Calu3 (cell line): ENCODE results near the gene CTRB1. TPM values are rescaled to one million over a fixed set of nuclear protein-coding genes. Genes with fewer than 3 reads are reported as not detected.

Experiments used
- BruUV-seq: library from RNA; stranded (reverse); fragments of 400-500 nt; replicated peaks from 2 replicates; lab custom pipeline; 2021; lab: Mats Ljungman, UMichigan
- CTCF ChIA-PET: fragments of 300-600 bp; sonication (Branson Sonifier 250); formaldehyde crosslinking; loops from one replicate; lab custom pipeline; 2022; ENCODE audit warnings: antibody characterized with exemption; lab: Charles Lee
- DNase-seq: peaks from one replicate; pipeline ENCODE4 v3.0.0; 2022
- H3K27ac Mint-ChIP-seq: one replicate; pipeline ENCODE4 v1.8.0; 2022; ENCODE audit warnings: mixed read lengths; ENCODE audit not compliant: unreplicated experiment
- H3K27me3 Mint-ChIP-seq: one replicate; pipeline ENCODE4 v1.8.0; 2022; ENCODE audit warnings: mixed read lengths; ENCODE audit not compliant: unreplicated experiment
- H3K36me3 Mint-ChIP-seq: one replicate; pipeline ENCODE4 v1.8.0; 2022; ENCODE audit warnings: mild to moderate bottlenecking, moderate library complexity, mixed read lengths; ENCODE audit not compliant: insufficient read depth, unreplicated experiment
- H3K4me1 Mint-ChIP-seq: one replicate; pipeline ENCODE4 v1.8.0; 2022; ENCODE audit warnings: mild to moderate bottlenecking, low read depth, mixed read lengths; ENCODE audit not compliant: unreplicated experiment
- H3K4me3 Mint-ChIP-seq: one replicate; pipeline ENCODE4 v1.8.0; 2022; ENCODE audit warnings: mild to moderate bottlenecking, low read depth, moderate library complexity, mixed read lengths; ENCODE audit not compliant: unreplicated experiment
- H3K9me3 Mint-ChIP-seq: one replicate; pipeline ENCODE4 v1.8.0; 2022; ENCODE audit warnings: low read depth, mixed read lengths; ENCODE audit not compliant: unreplicated experiment
- CTCF ChIP-seq: fragments of 200-600 bp; IDR thresholded peaks from one replicate; pipeline ENCODE4 v1.8.0; 2022; ENCODE audit warnings: antibody characterized with exemption; ENCODE audit not compliant: unreplicated experiment
- intact Hi-C: fragments of 100-400 bp; cut with micrococcal nuclease; formaldehyde crosslinking; loops from one replicate; pipeline ENCODE4 v1.10.0; 2022; ENCODE audit not compliant: unreplicated experiment
- total RNA-seq: library from RNA; stranded (reverse); gene quantifications from 2 replicates; pipeline ENCODE4 v1.2.3, GENCODE V29; 2022

CTRB1 gene
- total RNA-seq, 1 experiment from 2014 or later: not detected

- Mint-ChIP-seq H3K9me3 (no peaks in the 10 kb centered on the region), H3K27me3 (peaks cover 60% of the 10 kb centered on the region), H3K36me3 (peaks cover 6% of the 10 kb centered on the region), H3K27ac (no peak overlapping the region), H3K4me3 (no peak overlapping the region), H3K4me1 (peaks cover 17% of the 10 kb centered on the region)
- DNase-seq: no peak
- intact Hi-C loops: loop anchor here (5.0 kb wide), 1 partner anchor 266 kb away; the partner anchor contains the start of gene TMEM170A
- TF ChIP-seq CTCF: no peak
- CTCF ChIA-PET: interaction anchor here (1.1 to 1.2 kb wide), 2 partner anchors 50 to 238 kb away, joined by 3 read pairs; partner anchors contain the start of gene CFDP1
- BruUV-seq: no TSS peak
Observed at GRCh38 chr16:75195811-75196790, 22.7 kb upstream of the CTRB1 start.

GRCh38 chr16:75196836-75197235 is 22.0 kb upstream of the CTRB1 start:
- peaks cover 6% of the 10 kb centered on the region for H3K36me3 Mint-ChIP-seq
- DNase-seq: no peak
- no peak for TF ChIP-seq CTCF
- BruUV-seq: no TSS peak
- no peaks in the 10 kb centered on the region for H3K9me3 Mint-ChIP-seq
- H3K27me3 Mint-ChIP-seq: peaks cover 59% of the 10 kb centered on the region
- no peak overlapping the region for H3K4me3 Mint-ChIP-seq
- peaks cover 17% of the 10 kb centered on the region for H3K4me1 Mint-ChIP-seq
- intact Hi-C loops: loop anchor here (5.0 kb wide), 1 partner anchor 265 kb away; the partner anchor contains the start of gene TMEM170A
- CTCF ChIA-PET: interaction anchor here (1.1 to 1.2 kb wide), 2 partner anchors 49 to 237 kb away, joined by 3 read pairs; partner anchors contain the start of gene CFDP1
- no peak overlapping the region for H3K27ac Mint-ChIP-seq

GRCh38 chr16:75197522-75198134 is 21.2 kb upstream of the CTRB1 start:
- Mint-ChIP-seq H3K4me3 (no peak overlapping the region), H3K4me1 (peaks cover 14% of the 10 kb centered on the region), H3K27me3 (peaks cover 51% of the 10 kb centered on the region), H3K36me3 (peaks cover 6% of the 10 kb centered on the region), H3K9me3 (no peaks in the 10 kb centered on the region), H3K27ac (no peak overlapping the region)
- TF ChIP-seq CTCF: no peak
- CTCF ChIA-PET: interaction anchor here (1.1 to 4.1 kb wide), 4 partner anchors 48 to 236 kb away, joined by 3 to 47 read pairs (median 5); partner anchors contain the start of gene CFDP1
- BruUV-seq: no TSS peak
- intact Hi-C loops: loop anchor here (5.0 kb wide), 1 partner anchor 265 kb away; the partner anchor contains the start of gene TMEM170A
- DNase-seq: no peak

DNA sequence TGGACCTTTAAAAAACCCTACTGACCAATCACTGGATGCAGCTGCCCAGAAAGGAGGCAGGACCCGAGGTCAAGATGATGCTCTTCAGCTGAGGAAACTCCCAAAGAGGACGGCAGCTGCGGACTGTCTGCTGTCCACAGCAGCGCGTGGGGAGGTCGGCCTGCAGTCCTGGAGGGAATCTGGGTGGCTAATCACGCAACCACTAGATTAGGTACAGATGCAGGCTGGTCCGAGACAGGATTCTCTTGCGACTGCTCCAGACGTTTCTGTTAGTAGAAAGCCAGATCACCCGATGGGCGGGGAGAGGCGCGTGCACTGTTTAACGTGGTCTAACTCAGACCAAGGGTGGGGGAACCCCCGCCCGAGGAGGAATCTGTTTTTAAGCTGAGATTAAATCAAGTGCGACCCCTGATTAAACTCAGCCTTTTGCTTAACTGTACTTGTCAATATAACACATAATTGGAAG is 20.6 kb upstream of the CTRB1 start:
- Mint-ChIP-seq H3K27ac (no peak overlapping the region), H3K36me3 (peaks cover 6% of the 10 kb centered on the region), H3K27me3 (peaks cover 46% of the 10 kb centered on the region), H3K4me1 (peaks cover 11% of the 10 kb centered on the region), H3K4me3 (no peak overlapping the region), H3K9me3 (no peaks in the 10 kb centered on the region)
- DNase-seq: no peak
- CTCF ChIA-PET: interaction anchor here (1.2 to 4.1 kb wide), 7 partner anchors 22 to 266 kb away, joined by 3 to 47 read pairs (median 7); partner anchors contain the start of gene TMEM170A
- BruUV-seq: no TSS peak
- TF ChIP-seq CTCF: no peak
- intact Hi-C loops: loop anchor here (5.0 kb wide), 1 partner anchor 264 kb away; the partner anchor contains the start of gene TMEM170A
